Left lung (tissue), 10 donors: ENCODE measurements around the gene FGF21. TPM values are rescaled to one million over a fixed set of nuclear protein-coding genes. Genes with fewer than 3 reads are reported as not detected.

Source experiments
- ATAC-seq: fragments of 200-7000 bp; cut with Tn5 transposase; one replicate; pipeline ENCODE4 v1.9.1; 2020; ENCODE audit warnings: moderate library complexity
- DNase-seq, 4 donors: peaks; one replicate each; pipeline ENCODE4 v3.0.0-alpha.2; 2013 to 2020
- H3K27ac ChIP-seq, 2 donors: fragments of 200-600 bp; sonication (generic) in 1 of 2; one replicate each; pipeline versions ENCODE4 v1.5.0 to v1.8.0; 2020 to 2021
- H3K27me3 ChIP-seq, 2 donors: fragments of 200-600 bp; sonication (generic) in 1 of 2; one replicate each; pipeline versions ENCODE4 v1.5.0 to v1.8.0; 2020 to 2021
- H3K36me3 ChIP-seq, 2 donors: fragments of 200-600 bp; sonication (generic) in 1 of 2; one replicate each; pipeline versions ENCODE4 v1.5.0 to v1.8.0; 2020 to 2021
- H3K4me1 ChIP-seq, 2 donors: fragments of 200-600 bp; one replicate each; pipeline ENCODE4 v1.8.0; 2021
- H3K4me3 ChIP-seq, 2 donors: fragments of 200-600 bp; sonication (generic) in 1 of 2; one replicate each; pipeline versions ENCODE4 v1.5.0 to v1.8.0; 2020 to 2021; ENCODE audit warnings: mild to moderate bottlenecking in 1 of 2
- H3K9me3 ChIP-seq, 2 donors: fragments of 200-600 bp; sonication (generic) in 1 of 2; one replicate each; pipeline versions ENCODE4 v1.5.0 to v1.8.0; 2020 to 2021
- CTCF ChIP-seq, 2 donors: fragments of 200-600 bp; sonication (generic) in 1 of 2; IDR thresholded peaks; one replicate each; pipeline versions ENCODE4 v1.5.0 to v1.8.0; 2021; ENCODE audit warnings: antibody characterized with exemption in 2 of 2
- intact Hi-C, 2 donors: fragments of 100-400 bp; cut with DNase I; formaldehyde crosslinking; loops; one replicate each; pipeline versions ENCODE4 v1.11.2 to v1.14.2; 2022
- polyA plus RNA-seq, 6 donors: library from polyadenylated mRNA; unstranded; fragments of 120-200 nt; gene quantifications; one replicate each; pipeline ENCODE4 v1.2.1, GENCODE V29; 2013; ENCODE audit not compliant: insufficient read length in 6 of 6
- total RNA-seq, 2 donors: library from RNA; stranded (reverse); fragmentation: NEBNext Ultra II Directional; extraction: Animal tissue kit (Norgen Biotek cat#: 25700); gene quantifications; one replicate each; pipeline ENCODE4 v1.2.1, GENCODE V29; 2021
- donor health status: DM: no; HTN: yes; CAD: no.
- donor health status: DM: no; HTN: no; CAD: no.

The FGF21 gene
- total and polyA plus RNA-seq, 8 donors = not detected

- Histone ChIP-seq H3K4me1 (peaks cover 0 to 8% of the 10 kb centered on the region in 2 donors), H3K4me3 (no peak overlapping the region), H3K27me3 (no peaks in the 10 kb centered on the region), H3K27ac (no peak overlapping the region), H3K36me3 (peaks cover 0 to under 1% of the 10 kb centered on the region in 2 donors), H3K9me3 (no peaks in the 10 kb centered on the region)
- intact Hi-C loops = loop anchor here (5.0 to 10.0 kb wide), 2 partner anchors 43 to 51 kb away; partner anchors contain the start of gene HSD17B14 (in 1 of the 2)
- DNase-seq = no peak
- no peak for ATAC-seq
- no peak for TF ChIP-seq CTCF (IDR thresholded peaks at IDR 0.05)
These were observed 39.0 kb downstream of the FGF21 start for GRCh38 chr19:48794291-48794690.

- peak; percentile 92 to 96 (median 94) for DNase-seq
- peak overlapping the region; percentile 63 to 67 for H3K27ac ChIP-seq
- peak overlapping the region; percentile 28 to 51 for H3K4me3 ChIP-seq
- ATAC-seq = peak; percentile 99
- no peaks in the 10 kb centered on the region for H3K9me3 ChIP-seq
- peak; percentile 84 to 94 for TF ChIP-seq CTCF (IDR thresholded peaks at IDR 0.05)
- no peaks in the 10 kb centered on the region for H3K27me3 ChIP-seq
- intact Hi-C loops = loop anchor here in 1 of 2 donors (10.0 kb wide), 1 partner anchor 50 kb away; no protein-coding TSS in a partner anchor
- peaks cover 0 to 9% of the 10 kb centered on the region in 2 donors for H3K36me3 ChIP-seq
- peaks cover 0 to 8% of the 10 kb centered on the region in 2 donors for H3K4me1 ChIP-seq
These were observed 39.8 kb downstream of the FGF21 start for GRCh38 chr19:48795055-48795684.

GRCh38 chr19:48795685-48796070 is 40.4 kb downstream of the FGF21 start:
- peak; percentile 22 for ATAC-seq

GRCh38 chr19:48796298-48797083 is 41.2 kb downstream of the FGF21 start:
- ATAC-seq (no peak), DNase-seq (no peak)
- peaks cover 0 to 8% of the 10 kb centered on the region in 2 donors for H3K4me1 ChIP-seq
- H3K27me3 ChIP-seq = no peaks in the 10 kb centered on the region
- peaks cover 0 to 9% of the 10 kb centered on the region in 2 donors for H3K36me3 ChIP-seq
- H3K4me3 ChIP-seq = no peak overlapping the region
- intact Hi-C loops = loop anchor here in 1 of 2 donors (10.0 kb wide), 1 partner anchor 48 kb away; no protein-coding TSS in a partner anchor
- TF ChIP-seq CTCF (IDR thresholded peaks at IDR 0.05) = no peak
- H3K9me3 ChIP-seq = no peaks in the 10 kb centered on the region
- peak overlapping the region; percentile 63 to 67 for H3K27ac ChIP-seq

More at GRCh38 chr19:48795685-48796070, 40.4 kb downstream of the FGF21 start:
- DNase-seq = no peak
- Histone ChIP-seq H3K27ac (peak overlapping the region; percentile 63 to 67), H3K4me3 (no peak overlapping the region), H3K9me3 (no peaks in the 10 kb centered on the region), H3K4me1 (peaks cover 0 to 8% of the 10 kb centered on the region in 2 donors), H3K36me3 (peaks cover 0 to 9% of the 10 kb centered on the region in 2 donors), H3K27me3 (no peaks in the 10 kb centered on the region)
- intact Hi-C loops = loop anchor here in 1 of 2 donors (10.0 kb wide), 1 partner anchor 49 kb away; no protein-coding TSS in a partner anchor
- no peak for TF ChIP-seq CTCF (IDR thresholded peaks at IDR 0.05)

GRCh38 chr19:48797103-48797502 is 41.8 kb downstream of the FGF21 start:
- TF ChIP-seq CTCF (IDR thresholded peaks at IDR 0.05) = no peak
- Histone ChIP-seq H3K4me1 (peaks cover 0 to 8% of the 10 kb centered on the region in 2 donors), H3K27ac (no peak overlapping the region), H3K9me3 (no peaks in the 10 kb centered on the region), H3K27me3 (no peaks in the 10 kb centered on the region), H3K4me3 (no peak overlapping the region), H3K36me3 (peaks cover 0 to 9% of the 10 kb centered on the region in 2 donors)
- intact Hi-C loops = loop anchor here in 1 of 2 donors (10.0 kb wide), 1 partner anchor 48 kb away; no protein-coding TSS in a partner anchor
- no peak for DNase-seq
- ATAC-seq = no peak
